Stimulated activated CD4-positive, alpha-beta T cell treated with anti-CD3 and anti-CD28 coated beads, Interleukin-4, amount 100 ng/mL, for 48 hours (primary cell): ENCODE results near the gene PKP1.
"Not testable (repeated sequence)": the region's sequence is repeated elsewhere in the genome, so short reads cannot be mapped to it uniquely, and the experiment has no call there.

Source experiments
- DNase-seq, 2 donors: peaks; one replicate each; pipeline ENCODE4 v3.0.0-alpha.2; 2020; ENCODE audit warnings: low read depth in 2 of 2

Gene PKP1, protein sequence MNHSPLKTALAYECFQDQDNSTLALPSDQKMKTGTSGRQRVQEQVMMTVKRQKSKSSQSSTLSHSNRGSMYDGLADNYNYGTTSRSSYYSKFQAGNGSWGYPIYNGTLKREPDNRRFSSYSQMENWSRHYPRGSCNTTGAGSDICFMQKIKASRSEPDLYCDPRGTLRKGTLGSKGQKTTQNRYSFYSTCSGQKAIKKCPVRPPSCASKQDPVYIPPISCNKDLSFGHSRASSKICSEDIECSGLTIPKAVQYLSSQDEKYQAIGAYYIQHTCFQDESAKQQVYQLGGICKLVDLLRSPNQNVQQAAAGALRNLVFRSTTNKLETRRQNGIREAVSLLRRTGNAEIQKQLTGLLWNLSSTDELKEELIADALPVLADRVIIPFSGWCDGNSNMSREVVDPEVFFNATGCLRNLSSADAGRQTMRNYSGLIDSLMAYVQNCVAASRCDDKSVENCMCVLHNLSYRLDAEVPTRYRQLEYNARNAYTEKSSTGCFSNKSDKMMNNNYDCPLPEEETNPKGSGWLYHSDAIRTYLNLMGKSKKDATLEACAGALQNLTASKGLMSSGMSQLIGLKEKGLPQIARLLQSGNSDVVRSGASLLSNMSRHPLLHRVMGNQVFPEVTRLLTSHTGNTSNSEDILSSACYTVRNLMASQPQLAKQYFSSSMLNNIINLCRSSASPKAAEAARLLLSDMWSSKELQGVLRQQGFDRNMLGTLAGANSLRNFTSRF

DNA sequence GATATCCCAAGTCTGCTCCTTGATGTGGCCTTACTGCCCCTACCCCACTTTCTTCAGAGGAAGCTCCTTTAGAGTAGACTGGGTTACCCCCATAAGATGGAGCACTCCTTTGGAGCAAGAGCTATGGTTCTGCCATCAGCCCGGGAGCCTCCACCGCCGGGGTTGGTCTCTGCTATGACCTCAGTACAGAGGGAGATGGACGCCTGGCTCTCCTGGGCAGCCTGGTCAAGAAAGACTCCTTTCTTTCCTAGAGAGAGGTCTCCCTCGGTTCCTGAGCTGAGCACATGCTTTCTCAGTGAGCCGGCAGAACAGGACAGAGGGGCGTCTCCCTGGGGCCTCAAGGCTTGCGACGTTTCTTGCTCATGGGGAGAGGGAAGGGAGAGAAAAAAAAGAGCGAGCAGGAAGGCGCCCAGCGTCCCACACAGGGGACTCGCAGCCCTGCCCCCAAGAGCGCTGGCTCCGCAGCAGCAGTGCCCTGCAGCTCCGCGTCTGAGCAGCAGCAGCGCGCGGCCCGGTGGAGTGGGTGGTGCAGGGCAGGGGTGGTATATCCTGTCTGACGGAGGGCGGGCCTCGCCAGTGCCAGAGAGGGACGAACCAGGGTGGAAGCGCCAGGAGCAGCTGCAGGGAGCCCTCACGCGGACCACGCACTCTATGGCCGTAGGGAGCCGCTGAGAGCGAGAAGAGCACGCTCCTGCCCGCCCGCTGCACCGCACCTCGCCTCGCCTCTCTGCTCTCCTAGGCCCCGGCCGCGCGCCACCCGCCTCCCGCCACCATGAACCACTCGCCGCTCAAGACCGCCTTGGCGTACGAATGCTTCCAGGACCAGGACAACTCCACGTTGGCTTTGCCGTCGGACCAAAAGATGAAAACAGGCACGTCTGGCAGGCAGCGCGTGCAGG is at the start of gene PKP1:
TSS of gene PKP1 (plus strand) at position 576 of the 899 bp plus-strand sequence. CDS start at position 773, 197 bp downstream.
- DNase-seq, result peak in 1 of 2 donors; percentile 18

DNA sequence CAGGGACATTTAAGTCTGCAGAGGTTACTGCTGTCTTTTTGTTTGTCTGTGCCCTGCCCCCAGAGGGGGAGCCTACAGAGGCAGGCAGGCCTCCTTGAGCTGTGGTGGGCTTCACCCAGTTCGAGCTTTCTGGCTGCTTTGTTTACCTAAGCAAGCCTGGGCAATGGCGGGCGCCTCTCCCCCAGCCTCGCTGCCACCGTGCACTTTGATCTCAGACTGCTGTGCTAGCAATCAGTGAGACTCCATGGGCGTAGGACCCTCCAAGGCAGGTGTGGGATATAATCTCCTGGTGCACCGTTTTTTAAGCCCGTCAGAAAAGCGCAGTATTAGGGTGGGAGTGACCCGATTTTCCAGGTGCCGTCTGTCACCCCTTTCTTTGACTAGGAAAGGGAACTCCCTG is 43.7 kb upstream of the PKP1 start:
- not testable (repeated sequence) for DNase-seq

DNA sequence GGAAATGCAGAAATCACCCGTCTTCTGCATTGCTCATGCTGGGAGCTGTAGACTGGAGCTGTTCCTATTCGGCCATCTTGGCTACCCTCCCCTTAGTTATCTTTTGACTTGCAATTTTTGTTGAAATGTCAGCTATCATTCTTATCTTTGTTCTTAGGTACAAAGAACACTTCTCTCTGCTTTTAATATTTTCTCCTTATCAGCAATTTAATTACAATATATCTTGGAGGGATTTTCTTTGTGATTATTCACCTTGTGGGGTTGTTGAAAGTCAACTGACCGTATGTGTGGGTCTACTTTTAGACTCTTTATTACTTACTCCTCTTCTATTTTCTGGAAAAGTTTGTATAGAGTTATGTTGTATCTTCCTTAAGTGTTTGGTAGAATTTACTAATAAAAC is 43.1 kb upstream of the PKP1 start:
- no peak for DNase-seq

DNA sequence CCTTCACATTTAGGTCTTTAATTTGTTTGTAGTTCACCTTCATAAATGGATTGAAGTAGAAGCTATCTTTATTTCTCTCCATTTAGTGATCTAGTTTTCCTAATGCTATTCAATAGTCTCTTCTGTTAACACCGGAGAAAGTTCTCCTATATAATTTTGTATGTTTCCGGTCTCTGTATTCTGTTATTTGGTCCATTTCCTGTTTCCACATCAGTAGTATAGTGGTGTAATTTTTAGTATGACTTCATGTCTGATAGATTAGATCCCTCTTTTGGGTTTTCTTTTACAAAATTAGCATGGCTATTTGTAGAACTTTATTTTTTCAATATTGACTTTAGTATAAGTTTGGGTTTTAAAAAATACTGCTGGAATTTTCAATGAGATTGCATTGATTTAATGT is 41.6 kb upstream of the PKP1 start:
- DNase-seq, result no peak

DNA sequence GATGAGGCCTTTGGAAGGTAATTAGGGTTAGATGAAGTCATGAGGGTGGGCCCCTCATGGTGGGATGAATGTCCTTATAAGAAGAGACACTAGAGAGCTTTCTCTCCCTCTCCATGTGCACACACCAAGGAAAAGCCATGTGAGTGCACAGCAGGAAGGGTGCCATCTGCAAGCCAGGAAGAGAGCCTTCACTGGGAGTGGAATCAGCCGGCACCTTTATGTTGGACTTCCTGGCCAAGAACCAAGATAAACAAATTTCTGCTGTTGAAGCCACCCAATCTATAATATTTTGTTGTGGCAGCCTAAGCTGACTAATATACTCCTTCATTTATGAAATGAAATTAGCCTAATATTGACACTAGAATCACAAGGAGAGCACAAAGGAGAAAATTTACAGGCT is 38.2 kb upstream of the PKP1 start:
- DNase-seq, result no peak

DNA sequence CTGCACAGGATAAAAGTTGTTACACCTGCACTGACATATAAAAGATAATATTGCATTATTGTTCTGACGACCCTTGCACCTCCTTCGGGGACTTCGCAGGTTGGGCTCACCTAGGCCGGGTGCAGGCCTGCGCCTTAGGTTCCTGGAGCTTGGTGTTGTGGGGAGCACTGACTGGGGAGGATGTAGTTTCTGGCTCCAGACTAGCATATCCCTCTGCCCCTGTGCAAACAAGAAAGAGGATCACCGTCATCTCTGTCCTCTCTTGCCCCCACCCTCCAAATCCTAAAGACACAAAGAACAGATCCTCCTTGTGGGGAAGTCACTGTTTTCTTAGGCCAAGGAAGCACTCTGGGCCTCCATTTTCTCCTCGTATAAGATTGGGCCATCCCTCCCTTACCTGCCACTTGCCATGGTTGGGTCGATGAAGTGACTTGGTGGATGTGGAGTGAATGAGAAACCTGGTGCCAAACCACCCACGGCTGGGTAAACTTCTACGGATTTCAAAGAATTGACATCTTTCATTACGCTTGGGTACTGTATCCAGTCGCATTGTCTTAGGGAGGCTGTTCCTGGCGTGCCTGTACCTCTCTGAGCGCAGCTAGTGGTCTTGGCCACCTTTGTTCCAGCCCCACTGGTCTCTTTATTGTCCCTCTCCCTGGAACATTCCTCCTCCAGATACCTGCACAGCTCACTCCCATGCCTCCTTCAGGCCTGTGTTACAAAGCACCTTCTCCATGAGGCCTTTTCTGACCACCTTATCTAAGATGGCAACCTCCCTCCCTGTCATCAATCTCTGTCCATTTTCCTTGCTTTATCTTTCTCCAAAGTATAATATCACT is 34.4 kb upstream of the PKP1 start:
- no peak for DNase-seq

DNA sequence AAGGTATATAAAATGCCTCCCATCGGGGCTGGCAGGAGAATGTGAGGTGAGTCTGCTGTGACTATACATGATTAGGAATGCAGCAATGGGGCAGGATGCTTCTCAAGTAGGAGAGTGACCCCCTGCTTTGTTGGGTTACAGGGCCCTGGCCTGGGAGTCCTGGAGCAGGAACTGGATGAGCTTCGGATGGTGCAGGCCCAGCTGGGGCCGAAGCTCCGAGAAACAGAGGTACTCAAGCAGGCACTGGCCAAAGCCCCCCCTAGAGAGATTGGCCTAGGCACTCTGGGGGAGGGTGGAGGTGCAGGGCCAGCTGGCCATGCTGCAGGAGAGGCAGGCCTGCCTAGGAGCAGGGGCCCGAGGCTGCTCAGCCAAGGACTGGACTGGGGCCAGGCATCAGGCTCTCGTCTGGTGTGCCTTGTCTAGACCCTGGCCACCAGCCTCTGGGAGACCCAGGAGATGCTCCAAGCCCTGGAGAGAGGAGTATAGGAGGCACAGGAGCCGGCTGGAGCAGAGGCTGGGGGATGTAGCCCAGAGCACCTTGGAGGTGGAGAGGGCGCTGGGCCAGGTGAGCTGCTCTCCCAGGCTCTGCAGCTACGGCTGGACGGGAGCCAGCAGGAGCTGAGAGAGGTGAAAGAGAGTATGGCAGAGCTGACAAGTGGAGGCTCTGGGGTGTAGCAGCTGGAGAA is 32.8 kb upstream of the PKP1 start:
- DNase-seq, result no peak

DNA sequence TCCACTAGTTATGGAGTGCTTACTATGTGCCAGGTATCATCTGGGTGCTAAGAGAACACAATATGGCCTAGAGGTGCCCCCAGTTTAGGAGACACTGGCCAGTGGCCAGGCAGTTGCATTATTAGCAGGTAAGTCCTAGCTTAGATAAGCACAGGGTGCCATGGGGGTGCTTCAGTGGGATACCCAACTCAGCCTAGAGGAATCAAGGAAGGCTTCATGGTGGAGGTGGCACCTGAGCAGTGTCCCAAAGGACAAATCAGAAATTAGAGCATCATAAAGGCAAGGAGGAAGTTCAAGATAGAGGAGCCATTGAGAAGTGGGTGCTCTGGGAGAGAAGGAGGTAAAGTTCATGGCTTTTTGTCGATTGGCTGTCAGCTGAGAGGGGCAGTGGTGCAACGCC is 31.9 kb upstream of the PKP1 start:
- DNase-seq, result no peak

DNA sequence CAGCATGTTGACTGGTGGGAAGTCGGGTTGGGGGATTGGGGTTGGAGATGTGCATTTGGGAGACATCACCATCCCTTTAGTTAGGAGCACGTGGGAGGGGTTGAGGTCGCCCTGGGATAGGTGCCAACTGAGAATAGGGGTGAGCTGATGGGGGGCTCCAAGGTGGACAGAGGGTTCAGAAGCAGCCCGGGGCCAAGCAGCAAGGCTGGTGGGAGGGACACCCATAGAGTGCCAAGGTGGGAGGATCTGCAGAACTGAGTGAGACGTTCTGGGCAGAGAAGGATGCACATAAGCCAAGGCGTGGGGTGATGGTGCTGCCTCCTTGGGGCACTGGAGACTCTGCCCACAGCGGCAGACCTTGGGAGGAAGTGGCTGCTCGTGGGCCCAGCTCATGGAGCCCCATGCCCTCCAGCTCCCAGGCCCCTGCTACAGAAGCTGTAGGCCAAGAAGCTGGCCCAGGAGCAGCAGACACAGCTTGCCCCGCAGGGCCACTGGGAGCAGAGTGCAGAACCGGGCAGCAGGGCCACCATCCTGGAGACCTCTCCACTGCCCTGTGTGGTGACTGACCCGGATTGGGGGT is 31.4 kb upstream of the PKP1 start:
- DNase-seq, result no peak

DNA sequence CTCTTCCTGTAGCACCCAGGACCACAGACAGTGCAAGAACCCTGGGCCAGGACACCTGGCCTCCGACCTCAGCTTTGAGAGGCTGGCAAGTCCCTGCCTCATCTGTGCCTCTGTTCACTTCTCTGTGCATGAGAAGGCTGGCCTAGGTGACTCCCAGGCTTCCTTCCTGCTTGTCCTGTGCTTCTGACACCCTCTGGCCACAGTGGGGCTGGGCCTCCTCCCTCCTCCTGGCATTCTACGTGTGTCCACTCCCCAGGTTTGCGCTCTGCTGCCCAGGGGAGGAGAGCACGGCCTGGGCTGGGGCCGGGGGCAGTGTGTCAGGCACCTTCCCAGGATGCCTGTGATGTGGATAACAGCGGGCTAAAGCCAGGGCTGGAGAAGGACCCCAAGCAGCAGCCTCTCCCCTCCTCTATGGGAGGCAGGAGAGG is 30.3 kb upstream of the PKP1 start:
- no peak for DNase-seq

DNA sequence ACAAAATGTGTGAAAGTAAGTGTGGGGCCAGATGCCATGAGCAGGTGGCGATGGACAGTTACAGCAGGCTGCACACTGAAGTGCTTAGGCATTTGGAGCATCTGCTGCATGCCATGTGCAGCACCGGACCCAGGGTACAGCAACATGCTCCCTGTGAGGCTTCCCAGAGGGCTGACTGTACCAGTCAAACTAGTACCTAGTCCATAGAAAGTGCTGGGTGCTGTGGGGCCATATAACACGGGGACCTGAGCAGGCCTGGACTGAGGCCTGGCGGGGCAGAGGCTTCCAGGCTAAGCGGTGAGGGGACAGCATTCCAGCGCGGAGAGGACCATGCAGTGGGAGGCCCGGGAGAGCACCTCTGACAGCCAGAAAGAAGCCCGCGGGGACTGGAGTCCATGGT is 29.9 kb upstream of the PKP1 start:
- DNase-seq, result no peak

DNA sequence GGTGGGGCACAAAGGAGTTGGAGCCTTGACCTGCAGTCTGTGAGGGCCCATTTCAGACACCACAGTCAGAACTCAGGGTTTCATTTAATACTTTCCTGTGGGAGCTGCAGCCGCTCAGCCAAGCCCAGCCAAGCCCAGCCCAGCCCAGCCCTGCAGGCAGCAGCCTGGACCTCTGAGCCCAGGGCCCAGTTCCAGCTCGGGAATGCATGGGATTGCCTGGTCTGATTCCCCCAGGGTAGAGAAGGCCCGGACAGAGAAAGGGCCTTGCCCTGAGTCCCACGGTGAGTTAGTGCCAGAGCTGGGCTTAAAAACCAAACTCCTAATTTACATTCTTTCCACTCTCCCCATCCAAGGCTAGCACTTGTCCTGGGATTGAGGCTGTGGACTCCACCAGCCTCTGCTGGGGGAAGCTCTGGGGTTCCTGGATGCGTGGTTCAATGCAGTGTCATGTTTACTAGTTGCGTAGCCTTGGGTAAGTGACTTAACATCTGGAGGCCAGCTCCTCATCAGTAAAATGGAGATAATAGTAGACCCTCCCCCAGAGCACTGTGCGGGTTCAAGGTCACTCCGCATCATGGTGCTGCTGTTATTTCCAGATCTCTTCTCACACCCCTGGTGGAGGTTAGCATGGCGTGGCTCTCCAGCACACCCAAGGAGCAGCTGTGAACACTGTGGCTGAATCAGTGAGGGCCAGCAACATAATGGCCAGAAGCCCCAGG is 29.2 kb upstream of the PKP1 start:
- DNase-seq, result no peak

DNA sequence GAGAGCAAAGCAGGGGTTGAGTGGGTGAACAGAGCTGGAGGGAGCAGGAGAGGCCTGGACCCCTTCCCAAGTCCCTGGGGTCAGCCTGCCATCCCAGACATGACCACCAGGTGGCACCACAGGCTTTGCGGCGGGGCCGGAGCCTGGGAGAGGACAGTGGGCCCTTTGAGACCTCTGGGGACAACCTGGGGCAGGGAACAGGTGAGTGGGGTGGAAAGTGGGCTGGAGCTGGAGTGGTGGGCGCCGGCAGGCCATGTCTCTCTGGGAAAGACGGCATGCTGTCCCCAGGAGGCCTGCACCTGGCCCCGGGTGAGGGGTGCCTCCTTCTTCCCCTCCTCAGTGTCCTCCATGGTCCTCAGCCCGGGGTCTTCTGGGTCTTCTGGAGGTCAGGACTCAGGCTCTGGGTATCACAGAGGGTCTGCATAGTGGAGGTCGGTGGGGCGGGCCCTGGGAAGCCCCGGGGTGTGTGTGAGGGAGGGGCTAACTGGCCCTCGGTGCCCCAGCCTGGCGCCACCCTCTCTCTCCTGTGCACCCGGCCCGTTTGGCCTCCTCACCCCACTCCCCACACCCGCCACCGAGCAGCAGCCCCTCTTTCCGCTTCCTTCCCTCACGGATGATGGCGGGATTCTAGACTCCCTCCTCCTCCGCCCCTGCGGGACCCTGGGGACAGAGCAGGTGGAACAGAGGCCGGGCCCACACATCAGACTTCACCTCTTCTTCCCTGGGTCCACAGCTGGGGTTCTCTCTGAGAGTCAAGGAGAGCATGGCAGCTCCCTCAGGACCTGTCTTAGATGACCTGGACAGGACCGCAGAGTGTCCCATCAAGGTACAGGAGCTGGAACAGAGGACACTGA is 28.5 kb upstream of the PKP1 start:
- peak; percentile 52 to 74 for DNase-seq

DNA sequence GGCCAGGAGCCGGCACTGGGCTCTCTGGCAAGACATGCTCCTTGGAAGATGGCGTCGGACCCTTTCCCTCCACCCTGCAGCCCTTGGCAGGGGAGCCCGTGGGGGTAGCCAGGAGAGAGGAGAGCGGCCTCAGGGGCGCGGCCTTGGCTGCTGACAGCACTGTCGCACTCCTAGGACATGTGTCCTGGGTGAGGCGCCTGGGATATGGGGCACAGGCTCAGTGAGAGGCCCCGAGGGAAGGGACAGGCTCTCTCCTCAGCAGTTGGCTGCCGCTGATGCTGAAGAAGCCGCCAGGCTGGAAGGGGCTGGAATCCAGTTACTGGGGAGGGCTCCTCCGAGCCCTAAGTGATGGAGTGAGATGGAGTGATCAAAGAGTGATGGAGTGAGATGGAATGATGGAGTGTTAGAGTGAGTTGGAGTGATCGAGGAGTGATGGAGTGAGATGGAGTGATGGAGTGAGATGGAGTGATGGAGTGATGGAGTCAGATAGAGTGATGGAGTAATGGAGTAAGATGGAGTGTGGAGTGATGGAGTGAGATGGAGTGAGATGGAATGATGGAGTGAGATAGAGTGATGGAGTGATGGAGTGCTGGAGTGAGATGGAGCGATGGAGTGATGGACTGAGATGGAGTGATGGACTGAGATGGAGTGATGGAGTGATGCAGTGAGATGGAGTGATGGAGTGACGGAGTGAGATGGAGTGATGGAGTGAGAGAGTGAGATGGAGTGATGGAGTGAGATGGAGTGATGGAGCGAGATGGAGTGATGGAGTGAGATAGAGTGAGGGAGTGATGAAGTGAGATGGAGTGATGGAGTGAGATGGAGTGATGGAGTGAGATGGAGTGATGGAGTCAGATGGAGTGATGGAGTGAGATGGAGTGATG is 27.6 kb upstream of the PKP1 start:
- DNase-seq, result no peak

DNA sequence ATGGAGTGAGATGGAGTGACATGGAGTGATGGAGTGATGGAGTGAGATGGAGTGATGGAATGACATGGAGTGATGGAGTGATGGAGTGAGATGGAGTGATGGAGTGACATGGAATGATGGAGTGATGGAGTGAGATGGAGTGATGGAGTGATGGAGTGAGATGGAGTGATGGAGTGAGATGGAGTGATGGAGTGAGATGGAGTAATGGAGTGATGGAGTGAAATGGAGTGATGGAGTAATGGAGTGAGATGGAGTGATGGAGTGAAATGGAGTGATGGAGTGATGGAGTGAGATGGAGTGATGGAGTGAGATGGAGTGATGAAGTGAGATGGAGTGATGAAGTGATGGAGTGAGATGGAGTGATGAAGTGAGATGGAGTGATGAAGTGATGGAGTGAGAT is 25.2 kb upstream of the PKP1 start:
- not testable (repeated sequence) for DNase-seq

DNA sequence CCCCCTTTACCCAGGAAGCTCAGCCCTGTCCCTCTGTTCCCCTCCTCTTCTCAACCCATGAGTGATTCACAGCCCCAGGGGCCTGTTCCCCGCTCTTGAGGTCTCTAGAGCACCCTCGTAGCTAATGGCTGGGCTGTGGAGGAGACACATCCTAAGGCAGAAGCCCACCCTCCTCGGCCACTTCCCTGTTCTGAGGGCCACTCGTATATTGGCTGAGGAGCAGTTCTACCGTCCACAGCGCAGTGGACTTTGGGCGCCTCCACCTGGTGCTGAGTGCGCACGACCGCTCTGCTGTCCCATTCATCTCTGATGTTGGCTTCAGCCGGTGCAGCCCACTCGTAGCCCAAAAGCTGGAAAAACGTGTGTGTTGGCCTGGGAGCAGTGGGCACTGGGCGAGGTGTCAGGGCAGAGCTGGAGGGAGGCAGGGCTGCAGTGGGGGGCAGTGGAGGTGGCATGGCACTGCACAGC is 24.5 kb upstream of the PKP1 start:
- DNase-seq, result no peak

DNA sequence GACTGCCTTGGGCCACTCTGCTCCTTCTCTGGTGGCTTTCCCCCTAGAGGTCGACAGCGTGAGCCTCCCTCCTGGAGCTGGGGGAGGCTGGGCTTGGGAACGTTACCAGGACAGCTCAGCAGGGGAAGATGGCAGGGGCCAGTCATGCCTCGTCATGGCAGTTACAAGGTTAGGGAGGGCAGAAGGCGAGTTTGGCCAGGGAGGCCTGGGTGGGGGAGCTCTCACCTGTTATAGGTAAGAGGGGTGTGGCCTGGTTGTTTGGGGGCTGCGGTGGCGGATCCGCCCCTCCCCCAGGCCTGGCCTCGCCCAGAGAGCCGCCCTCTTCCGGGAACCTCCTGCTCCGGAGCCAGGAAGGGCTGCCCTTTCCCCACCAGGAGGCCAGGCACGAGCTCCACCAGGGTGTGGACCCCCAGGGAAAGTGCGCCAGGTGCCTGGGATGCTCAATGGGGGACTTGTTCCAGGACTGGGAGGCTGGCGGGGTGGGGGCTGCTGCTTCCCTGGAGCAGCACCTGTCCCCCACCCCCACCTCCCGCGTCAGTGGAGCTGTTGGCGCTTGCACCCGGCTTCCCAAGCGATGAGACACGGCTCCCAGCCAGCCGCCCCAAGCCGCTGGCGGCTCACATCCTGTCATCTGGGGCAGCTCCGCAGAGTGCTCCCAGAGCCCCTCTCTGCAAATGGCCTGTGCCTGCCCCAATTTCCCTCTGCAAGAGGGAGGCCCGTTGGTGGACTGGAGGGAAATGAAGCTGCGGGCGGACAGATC is 23.6 kb upstream of the PKP1 start:
- DNase-seq, result no peak
